Measurements from ENCODE around the gene PSRC1.

Gene PSRC1

GRCh38 chr1:109255678-109256077 lies 27.3 kb downstream of the PSRC1 start:
- DNase-seq (ENCODE audit: low read depth), result no peak
- no peak for TF ChIP-seq CTCF (conservative IDR thresholded peaks at IDR 0.05; ENCODE audit: control insufficient read depth, insufficient read depth, low read depth, low read length)
- no peak overlapping the region for H3K4me3 ChIP-seq (ENCODE audit: control insufficient read depth, low read depth, low read length)

DNA sequence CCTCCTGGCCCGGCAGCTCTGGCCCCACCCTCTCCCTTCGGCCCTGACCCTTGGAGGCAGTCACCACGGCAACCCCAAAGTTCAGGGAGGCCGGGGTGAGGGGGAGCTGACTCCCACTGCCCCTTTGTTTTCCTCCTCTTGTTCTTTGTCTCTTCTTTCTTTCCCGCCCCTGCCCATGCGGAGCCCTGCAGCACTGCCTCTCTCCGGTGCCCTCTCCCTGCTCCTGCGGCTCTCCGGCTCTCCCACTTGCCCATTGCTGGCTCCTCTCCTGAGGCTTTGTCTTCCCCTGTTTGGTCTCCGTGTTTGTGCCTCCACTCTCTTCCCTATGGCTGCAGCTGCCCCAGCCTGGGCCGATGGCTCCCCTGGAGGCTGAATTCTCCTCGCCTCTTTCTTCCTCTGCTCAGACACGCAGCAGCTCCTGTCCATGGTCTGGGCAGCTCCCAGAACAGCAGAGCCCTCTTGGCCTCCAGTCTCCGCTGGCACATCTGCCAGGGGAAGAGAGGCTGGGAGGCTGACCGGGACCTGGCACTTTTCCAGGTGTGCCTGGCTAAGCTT lies 27.8 kb downstream of the PSRC1 start:
- no peak for TF ChIP-seq CTCF (conservative IDR thresholded peaks at IDR 0.05; ENCODE audit: control insufficient read depth, insufficient read depth, low read depth, low read length)
- no peak overlapping the region for H3K4me3 ChIP-seq (ENCODE audit: control insufficient read depth, low read depth, low read length)
- DNase-seq (ENCODE audit: low read depth), result no peak

GRCh38 chr1:109254621-109255096 lies 28.3 kb downstream of the PSRC1 start:
- DNase-seq (ENCODE audit: low read depth), result no peak
- H3K4me3 ChIP-seq (ENCODE audit: control insufficient read depth, low read depth, low read length), result no peak overlapping the region
- no peak for TF ChIP-seq CTCF (conservative IDR thresholded peaks at IDR 0.05; ENCODE audit: control insufficient read depth, insufficient read depth, low read depth, low read length)

DNA sequence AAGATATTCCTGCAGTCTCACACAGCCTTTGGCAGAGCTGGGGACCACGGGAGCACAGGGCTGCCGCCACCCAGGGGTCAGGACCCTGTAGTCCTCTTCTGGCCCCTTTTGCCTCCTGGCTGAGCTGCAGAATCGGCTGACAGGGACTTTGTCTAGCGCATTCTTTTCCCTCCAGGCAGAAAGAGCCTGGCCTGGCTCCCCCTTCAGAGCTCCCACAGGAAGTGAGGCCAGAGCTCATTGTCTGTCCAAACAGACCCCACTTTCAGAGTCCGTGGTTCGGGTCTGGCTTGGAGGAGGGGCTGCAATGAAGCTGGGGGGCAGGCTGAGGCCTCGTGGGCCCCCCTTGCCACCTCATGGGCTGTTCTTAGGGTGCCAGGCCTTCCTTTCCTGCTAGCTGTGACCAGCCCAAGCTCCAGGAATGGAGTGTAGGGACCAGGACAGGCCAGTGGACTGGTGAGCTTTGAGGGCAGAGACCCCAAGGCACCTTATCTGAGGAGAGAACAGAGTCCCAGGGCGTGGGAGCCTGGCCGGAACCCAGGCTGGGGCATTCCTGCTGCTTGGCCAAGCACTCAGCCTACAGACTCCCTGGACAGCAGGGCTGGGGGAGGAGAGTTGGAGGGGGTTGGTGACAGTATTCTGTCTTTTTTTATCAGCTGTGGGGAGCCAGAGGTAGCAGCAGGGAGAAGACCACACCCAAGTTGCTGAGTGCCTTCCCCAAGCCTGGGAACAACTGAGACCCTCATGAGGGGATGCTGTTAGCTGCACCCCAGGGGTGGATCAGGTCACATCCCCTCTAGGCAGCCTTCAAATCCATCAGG lies 28.9 kb downstream of the PSRC1 start:
- no peak for DNase-seq (ENCODE audit: low read depth)
- H3K4me3 ChIP-seq (ENCODE audit: control insufficient read depth, low read depth, low read length), result no peak overlapping the region
- no peak for TF ChIP-seq CTCF (conservative IDR thresholded peaks at IDR 0.05; ENCODE audit: control insufficient read depth, insufficient read depth, low read depth, low read length)

DNA sequence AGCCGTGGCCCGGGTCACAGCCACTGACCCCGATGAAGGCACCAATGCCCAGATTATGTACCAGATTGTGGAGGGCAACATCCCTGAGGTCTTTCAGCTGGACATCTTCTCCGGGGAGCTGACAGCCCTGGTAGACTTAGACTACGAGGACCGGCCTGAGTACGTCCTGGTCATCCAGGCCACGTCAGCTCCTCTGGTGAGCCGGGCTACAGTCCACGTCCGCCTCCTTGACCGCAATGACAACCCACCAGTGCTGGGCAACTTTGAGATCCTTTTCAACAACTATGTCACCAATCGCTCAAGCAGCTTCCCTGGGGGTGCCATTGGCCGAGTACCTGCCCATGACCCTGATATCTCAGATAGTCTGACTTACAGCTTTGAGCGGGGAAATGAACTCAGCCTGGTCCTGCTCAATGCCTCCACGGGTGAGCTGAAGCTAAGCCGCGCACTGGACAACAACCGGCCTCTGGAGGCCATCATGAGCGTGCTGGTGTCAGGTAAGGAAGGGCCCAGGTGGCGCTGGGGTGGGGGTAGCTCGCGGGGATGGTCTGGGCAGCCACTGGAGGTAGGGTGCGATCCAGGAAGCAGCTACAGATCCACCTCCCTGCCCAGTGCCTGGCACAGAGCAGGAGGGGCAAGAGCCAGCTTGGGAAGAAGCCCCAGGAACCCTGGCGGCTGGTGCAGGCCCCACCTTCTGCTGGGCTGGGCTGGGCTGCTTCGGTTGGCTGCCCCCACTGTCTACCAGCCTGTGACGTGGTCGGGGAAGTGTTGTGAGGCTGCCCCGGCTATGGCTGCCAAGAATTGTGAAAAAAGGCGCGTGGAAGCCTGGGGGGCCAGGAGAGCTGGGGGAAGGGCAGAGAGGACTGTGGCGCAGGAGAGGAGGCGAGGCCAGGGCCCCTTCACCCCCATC lies 29.8 kb downstream of the PSRC1 start:
- no peak overlapping the region for H3K4me3 ChIP-seq (ENCODE audit: control insufficient read depth, low read depth, low read length)
- DNase-seq (ENCODE audit: low read depth), result no peak
- TF ChIP-seq CTCF (conservative IDR thresholded peaks at IDR 0.05; ENCODE audit: control insufficient read depth, insufficient read depth, low read depth, low read length), result no peak

DNA sequence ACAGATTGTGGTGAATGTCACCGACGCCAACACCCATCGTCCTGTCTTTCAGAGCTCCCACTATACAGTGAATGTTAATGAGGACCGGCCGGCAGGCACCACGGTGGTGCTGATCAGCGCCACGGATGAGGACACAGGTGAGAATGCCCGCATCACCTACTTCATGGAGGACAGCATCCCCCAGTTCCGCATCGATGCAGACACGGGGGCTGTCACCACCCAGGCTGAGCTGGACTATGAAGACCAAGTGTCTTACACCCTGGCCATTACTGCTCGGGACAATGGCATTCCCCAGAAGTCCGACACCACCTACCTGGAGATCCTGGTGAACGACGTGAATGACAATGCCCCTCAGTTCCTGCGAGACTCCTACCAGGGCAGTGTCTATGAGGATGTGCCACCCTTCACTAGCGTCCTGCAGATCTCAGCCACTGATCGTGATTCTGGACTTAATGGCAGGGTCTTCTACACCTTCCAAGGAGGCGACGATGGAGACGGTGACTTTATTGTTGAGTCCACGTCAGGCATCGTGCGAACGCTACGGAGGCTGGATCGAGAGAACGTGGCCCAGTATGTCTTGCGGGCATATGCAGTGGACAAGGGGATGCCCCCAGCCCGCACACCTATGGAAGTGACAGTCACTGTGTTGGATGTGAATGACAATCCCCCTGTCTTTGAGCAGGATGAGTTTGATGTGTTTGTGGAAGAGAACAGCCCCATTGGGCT lies 30.6 kb downstream of the PSRC1 start:
- no peak for TF ChIP-seq CTCF (conservative IDR thresholded peaks at IDR 0.05; ENCODE audit: control insufficient read depth, insufficient read depth, low read depth, low read length)
- no peak for DNase-seq (ENCODE audit: low read depth)
- H3K4me3 ChIP-seq (ENCODE audit: control insufficient read depth, low read depth, low read length), result no peak overlapping the region

Measured in fibroblast of mammary gland (primary cell).